Measurements from ENCODE around the gene PITRM1.
"Not testable (repeated sequence)": the region's sequence is repeated elsewhere in the genome, so short reads cannot be mapped to it uniquely, and the experiment has no call there.

Gene PITRM1

DNA sequence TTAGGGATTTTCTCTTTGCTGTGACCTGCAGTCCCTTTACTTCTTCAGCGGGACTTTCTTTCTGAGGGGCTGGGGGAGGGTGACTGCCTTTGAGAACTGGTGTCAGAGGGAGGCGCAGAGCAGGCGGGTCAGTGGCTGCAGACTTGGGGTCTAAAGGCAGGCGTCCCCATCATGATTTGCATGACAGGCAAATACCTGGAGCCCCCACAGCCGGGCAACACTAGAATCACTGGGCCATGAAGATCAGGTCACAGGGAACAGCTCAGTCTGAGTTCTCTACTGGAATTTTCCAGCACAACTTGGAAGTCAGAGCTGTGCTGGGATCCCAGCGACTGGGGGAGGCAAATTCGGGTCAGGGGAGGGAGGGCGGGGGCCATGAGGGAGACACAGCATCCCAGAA lies 29.2 kb upstream of the PITRM1 start:
- H3K27ac ChIP-seq: no peak overlapping the region
- H3K4me3 ChIP-seq: no peak overlapping the region

DNA sequence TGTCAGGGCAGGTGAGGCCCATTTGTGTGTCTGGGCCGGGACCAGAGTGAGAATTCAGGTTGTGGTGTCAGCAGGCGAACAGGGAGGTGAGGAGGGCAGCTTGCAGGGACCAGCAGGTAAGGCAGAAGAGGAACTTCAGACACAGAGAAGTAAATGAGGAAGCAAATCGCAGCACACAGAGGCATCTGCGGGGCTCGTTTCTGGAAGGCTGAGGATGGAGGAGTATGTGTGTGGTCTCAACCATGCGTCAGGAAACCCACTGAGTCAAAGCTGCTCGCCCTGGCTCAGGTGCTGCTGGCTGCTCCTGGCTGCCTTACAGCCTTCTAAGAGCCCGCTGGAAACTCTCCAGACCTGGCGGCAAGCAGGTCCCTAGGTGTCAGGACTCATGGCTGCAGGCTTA lies 26.9 kb upstream of the PITRM1 start:
- Histone ChIP-seq H3K4me3 (no peak overlapping the region), H3K27ac (no peak overlapping the region)

DNA sequence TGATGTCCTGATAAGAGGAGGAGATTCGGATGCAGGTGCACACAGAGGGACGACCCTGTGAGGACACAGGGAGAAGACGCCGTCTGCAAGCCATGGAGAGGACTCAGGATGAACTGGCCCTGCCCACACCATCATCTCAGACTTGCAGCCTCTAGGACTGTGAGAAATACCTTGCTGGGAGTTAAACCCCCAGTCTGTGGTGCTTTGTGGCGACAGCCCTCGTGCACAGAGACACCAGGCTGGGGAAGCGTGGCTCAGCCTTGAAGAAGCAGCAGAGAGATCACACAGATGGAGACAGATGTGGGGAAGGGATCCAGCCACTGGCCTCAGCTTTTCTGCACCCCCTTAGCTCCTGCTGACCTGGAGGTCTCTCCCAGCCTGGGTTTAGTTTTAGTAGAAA lies 26.3 kb upstream of the PITRM1 start:
- no peak overlapping the region for H3K27ac ChIP-seq
- H3K4me3 ChIP-seq: no peak overlapping the region

DNA sequence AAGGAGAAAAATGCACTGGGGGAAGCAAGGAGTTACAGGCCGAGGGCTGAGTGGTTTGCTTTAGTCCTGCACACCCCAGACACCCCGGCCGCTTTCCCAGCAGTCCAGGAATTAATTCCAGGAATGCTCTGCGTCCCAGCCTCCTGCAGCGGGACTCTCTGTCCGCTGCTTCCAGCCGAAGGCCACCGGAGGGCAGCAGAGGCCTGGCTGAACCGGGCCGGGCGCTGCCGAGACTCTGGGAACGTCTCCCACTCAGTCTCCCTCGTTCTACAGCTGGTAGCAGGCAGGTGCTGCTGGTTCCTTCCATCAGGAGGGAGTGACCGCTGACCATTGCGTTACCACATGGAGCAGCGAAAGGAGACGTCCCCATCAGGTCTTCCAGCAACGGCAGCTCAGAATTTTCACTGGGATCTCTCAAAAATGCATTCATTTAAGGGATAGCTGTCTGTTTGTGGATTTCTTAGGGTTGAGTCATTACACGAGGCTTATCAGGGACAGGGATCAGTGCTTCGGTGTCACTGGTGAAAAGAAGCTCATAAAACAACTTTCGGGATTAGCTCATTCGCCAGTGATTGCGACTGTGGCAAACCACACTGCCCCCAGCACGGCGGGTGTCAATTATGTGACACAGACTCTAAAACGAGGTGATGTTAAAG lies 24.9 kb upstream of the PITRM1 start:
- Histone ChIP-seq H3K4me3 (peak overlapping the region in 2 of 7 experiments; percentile 8 to 17), H3K27ac (peak overlapping the region in 7 of 21 experiments; percentile 9 to 75 (median 54))

DNA sequence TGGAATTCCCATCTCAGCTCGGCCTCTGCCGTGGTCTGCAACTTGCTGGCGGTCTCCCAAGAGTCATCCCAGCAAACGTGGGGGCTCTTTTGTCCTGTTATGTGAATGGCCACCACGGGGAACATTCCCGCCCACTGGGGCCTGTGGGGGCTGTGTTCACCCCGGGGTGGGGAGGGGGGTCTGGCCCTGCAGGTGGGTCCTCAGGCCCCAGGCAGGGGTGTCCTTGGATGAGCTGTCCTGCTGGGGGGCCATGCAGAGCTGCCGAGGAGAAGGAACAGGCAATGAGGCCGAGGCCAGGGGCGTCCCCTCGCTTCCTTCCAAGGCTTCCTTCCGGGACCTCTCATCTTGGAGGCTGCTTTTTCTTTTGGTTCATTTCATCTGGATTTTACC lies 24.4 kb upstream of the PITRM1 start:
- Histone ChIP-seq H3K27ac (peak overlapping the region in 8 of 21 experiments; percentile 9 to 75 (median 57)), H3K4me3 (peak overlapping the region in 1 of 7 experiments; percentile 8)

DNA sequence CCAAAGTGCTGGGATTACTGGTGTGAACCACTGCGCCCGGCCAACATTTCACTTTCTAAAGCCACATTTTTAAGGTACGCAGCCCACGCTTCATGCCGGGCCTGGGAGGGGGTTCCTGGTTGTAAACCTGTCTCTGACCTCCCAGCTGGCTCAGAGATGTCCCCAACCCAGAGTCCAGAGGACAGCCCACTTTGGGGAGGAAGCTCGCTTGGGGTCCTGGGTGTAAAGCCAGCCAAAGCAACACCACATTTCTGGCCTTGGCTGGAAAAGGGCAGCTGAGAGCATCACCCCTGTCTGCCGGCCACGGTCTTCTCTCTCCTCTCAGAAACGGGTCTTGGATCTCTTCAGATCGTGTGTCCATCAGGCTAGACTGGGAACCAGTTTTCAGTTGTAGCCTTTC lies 23.9 kb upstream of the PITRM1 start:
- Histone ChIP-seq H3K27ac (peak overlapping the region in 5 of 21 experiments; percentile 9 to 75 (median 60)), H3K4me3 (no peak overlapping the region)

DNA sequence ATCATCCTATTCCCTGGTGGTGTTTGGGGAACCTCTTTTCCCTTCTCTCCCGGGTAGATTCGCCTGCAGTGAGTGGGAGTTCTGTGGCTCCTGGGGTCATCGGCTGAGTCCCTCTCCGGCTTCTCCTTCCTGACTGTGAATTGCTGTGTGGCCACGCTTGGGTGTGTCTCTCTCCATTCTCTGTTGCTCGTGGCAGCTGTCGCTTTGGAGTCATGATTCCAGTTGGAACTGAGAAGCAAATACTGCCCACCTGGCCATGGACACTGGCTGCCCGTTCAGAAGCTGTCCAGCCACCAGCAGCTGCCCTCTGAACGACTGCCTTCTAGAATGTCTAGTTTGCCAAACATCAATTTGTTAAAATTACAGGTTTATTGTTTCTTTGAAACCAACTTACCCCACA lies 23.1 kb upstream of the PITRM1 start:
- Histone ChIP-seq H3K4me3 (no peak overlapping the region), H3K27ac (no peak overlapping the region)

DNA sequence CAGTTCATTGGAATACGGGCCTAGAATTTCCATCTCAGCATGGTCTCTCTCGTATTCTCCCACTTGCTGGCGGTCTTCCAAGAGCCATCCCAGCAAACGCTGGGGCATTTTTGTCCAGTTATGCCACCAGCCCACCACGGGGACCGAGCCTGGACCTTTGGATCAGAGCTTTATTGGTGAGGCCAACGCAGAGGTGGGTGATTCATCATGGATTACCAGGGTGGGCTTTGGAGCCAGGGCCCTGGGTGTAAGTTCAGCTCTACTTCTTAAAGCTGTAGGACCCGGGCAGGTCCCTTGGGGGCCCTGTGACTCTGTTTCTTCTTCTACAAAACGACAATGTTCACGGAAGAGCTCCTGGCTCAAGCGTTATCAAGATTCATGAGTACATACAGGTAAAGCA lies 22.7 kb upstream of the PITRM1 start:
- Histone ChIP-seq H3K27ac (no peak overlapping the region), H3K4me3 (no peak overlapping the region)

DNA sequence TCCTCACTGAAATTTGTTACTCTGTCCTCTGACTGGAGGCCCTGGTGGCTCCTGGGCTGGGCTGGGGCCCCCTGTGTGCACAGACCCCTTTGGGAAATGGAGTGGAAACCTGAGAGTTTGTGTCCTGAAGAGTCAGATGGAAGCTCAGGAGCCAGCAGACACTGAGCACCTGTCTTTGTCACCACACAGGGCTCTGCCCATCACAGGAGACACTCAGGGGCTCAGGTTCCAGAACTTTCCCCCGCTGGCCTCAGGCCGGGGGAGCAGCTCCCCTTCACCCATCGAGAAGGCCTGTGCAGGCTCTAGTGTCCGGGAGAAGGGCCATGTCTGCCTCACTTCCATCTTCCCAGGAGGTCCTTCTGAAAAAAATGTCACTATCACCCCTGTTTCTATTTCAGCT lies 22.3 kb upstream of the PITRM1 start:
- H3K4me3 ChIP-seq: no peak overlapping the region
- H3K27ac ChIP-seq: no peak overlapping the region

DNA sequence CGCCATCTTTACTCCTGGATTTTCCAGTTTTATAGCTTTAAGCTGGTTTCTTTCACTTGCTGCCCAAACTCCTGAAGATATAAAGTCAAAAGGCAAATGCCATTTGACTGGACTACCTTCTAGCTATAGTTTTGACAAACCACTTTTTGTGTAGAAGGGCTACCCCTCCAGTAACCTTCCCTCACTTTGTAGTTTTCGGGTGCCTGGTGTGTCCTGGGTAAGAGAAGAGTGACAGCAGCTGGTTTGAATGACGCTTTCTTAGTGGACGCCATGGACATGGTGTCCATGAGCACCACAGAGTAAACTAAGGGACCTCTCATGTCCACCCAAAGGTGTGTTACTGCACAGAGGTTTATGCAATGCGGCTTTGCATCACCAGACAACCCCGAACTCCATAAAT lies 21.2 kb upstream of the PITRM1 start:
- no peak overlapping the region for H3K27ac ChIP-seq
- no peak overlapping the region for H3K4me3 ChIP-seq

DNA sequence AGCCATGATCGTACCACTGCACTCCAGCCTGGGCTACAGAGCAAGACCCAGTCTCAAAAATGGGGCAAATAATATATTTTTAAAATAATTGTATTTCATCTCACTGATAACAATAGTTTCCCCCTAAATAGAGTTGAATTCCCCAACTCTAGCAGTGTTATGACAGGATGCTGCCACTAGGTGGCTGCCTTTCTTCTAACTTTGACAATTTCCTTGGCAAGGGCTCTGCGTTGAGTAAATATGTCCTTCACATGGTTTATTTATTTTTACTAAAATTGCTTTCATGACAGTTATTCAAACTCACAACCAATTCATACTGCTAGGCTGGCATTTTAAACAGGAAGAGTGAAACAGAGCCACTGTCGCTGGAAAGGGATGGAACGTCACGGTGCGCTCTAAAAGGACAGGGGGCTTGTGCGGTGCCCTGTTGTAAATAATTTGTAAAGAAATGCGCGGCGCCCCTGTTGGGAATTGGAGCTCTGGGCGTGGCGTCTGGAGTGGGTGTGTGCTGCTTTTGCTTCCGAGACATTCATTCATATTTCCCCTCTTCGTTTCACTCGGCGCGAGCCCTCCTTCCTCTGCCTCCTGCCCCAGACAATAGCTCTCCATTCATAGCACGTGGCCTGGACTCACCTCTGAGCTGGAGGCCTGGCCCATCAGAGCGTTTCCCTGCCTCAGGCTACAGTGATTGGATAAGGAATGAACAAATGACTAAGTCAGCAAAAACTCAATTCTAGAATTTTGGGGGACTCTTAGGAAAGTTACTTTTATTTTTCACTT lies 20.5 kb upstream of the PITRM1 start:
- H3K27ac ChIP-seq: peak overlapping the region in 5 of 21 experiments; percentile 8 to 48 (median 27)
- H3K4me3 ChIP-seq: peak overlapping the region in 2 of 7 experiments; percentile 11 to 12

DNA sequence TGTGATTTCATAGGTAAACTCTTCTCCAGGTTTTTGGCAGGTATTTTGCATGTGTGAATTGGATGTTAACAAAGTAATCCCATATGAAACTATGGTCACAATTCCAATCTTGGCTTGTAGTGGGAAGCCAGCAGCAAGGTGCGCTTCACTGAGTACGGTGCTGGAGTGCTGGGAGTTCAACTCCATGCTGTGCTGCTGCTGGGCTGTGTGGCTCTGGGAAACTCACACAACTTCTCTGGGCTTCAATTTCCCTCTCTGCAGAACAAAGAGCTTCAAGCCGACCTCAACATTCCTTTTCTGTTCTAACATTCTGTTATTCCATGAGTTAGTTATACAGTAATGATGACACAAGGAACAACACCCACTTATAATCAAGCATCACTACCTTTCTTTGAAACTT lies 18.2 kb upstream of the PITRM1 start:
- no peak overlapping the region for H3K4me3 ChIP-seq
- no peak overlapping the region for H3K27ac ChIP-seq

DNA sequence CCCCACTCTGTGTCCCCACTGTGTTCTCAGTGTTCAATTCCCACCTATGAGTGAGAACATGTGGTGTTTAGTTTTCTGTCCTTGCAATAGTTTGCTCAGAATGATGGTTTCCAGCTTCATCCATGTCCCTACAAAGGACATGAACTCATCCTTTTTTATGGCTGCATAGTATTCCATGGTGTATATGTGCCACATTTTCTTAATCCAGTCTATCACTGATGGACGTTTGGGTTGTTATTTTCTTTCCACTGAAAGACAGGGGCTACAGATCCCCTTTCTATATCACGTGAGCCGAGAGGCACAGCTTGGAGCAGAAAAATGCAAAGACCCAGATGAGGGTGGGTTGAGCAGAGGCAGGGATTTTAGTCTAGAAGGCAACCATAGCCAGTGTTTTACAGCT lies 14.6 kb upstream of the PITRM1 start:
- H3K27ac ChIP-seq, H3K4me3 ChIP-seq: not testable (repeated sequence)

DNA sequence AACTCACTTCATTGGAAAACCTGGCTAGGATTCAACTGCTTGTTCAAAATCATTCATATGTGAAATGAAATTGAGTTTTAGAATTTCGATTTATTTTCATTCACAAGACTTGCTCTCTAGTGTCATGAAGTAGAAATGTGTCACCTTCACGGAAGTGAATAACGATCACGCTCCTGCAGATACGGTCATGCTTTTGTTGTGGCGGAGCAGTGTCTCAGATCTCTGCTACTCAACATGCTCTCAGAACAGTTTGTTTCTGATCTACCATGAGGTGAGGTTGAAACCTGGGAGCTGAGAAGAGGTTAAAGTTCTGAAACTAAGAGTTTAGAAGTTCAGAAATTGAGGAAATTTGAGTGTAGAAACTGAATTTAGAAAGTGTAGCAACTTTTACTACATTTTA lies 13.8 kb upstream of the PITRM1 start:
- H3K27ac ChIP-seq: no peak overlapping the region
- H3K4me3 ChIP-seq: no peak overlapping the region

DNA sequence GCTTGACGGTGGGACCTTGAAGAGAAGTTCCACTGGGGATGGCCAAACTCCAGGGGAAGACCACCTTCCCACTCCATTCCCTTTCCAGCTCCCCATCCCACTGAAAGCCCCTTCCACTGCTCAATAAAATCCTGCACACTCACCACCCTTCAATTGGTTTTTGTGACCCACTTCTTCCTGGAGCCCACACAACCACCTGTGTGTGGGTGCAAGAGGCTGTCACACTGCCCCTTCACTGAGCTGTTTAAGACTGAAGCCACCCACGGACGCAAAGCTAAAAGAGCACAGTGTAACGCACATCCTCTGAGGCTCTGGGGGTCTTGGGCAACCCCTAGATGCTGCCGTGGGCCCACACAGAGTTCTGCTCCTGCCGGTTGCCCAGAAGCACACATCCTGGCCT lies 12.8 kb upstream of the PITRM1 start:
- H3K27ac ChIP-seq: no peak overlapping the region
- no peak overlapping the region for H3K4me3 ChIP-seq

DNA sequence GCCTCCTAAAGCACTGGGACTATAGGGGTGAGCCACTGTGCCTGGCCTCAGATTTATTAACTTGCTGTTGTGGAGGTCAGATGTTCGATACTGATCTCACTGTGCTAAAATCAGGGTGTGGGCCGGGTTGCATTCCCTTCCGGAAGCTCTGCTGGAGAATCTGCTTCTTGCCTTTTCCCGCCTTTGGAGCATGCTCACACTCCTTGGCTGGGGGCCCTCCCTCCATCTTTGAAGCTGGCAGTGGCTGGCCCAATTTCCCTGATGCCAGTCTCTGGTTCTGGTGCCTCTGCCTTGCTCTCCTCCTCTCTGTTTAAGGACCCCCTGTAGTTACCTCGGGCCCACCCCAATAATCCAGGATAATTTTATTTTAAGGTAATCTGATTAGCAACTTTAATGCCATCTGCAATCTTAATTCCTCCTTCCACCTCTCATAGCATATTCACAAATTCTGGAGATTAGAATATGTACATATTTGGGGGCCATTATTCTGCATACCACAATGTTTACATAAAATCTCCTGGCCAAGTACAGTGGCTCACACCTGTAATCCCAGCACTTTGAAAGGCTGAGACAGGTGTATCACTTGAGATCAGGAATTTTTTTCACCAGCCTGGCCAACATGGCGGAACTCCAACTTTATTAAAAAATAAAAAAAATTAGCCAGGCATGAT lies 7.9 kb upstream of the PITRM1 start:
- peak overlapping the region in 1 of 21 experiments; percentile 11 for H3K27ac ChIP-seq

DNA sequence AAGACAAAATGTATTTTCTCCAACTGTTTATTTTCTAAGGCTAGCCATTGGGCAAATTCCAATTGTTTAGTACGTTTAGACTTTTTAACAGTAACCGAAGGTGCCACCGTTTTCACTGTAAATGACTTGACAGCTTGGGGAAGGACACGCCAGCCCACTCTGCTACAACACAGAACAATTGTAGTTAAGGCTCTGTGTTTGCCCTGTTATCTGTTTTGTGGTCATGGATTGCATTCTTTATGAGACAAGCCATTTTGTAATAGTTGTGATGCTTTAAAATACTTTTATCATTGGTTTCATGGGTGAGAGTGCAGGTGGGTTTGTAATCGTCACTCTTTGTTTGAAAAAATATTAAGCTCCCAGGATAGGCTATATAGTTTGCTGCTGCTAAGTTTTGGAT lies 6.6 kb upstream of the PITRM1 start:
- H3K4me3 ChIP-seq: no peak overlapping the region
- peak overlapping the region in 1 of 21 experiments; percentile 25 for H3K27ac ChIP-seq

More for the DNA sequence above, 7.9 kb upstream of the PITRM1 start:
- H3K4me3 ChIP-seq: no peak overlapping the region

DNA sequence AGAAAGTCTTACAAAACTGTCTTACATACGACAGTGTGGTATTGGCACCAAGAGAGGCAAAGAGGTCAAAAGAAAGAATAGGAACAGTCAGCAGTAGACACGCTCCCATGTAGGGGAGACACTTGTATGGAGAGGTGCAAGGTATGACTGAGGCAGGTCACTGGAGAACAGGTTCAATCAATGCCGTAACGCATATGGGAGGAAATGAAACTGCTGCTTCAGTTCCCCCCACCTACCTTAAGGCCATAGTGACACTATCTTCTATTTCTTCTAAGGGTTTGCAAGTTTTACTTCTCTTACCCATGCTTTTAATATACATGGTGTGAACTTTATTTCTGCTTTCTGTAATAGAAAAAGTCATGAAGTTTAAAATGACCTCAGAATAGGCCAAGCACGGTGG lies 5.5 kb upstream of the PITRM1 start:
- no peak overlapping the region for H3K27ac ChIP-seq

DNA sequence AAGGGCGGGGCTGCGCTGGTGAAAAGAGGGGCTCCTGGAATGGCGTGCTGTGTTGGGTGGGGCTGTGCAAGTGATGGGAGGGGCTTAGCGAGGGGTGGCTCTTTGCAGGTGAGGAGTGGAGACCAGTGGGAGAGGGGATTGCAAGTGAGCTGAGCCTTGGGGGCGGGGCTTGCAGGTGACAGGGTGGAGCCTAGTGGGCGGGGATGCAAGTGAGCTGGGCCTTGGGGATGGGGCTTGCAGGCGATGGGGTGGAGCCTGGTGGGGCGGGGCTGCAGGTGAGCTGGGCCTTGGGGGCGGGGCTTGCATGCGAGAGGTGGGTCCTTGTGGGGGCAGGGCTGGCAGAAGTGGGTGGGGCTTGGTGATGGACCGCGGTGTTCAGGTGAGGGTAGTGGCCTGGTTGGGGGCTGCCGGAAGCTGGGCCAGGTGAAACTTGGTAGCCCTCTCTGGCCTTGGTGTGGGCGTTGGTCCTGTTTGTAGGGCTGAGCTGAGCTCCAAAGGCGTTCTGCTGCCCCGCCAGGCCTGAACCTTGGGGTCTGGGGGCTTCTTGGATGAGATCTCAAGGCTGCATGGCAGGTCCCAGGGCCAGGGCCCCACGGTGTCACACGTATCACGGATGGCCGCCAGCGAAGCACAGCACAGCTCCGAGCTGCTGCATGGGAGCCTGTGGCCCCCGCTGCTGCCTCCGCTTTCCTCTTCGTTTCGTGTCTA lies 743 bp upstream of the PITRM1 start:
- Histone ChIP-seq H3K27ac (peak overlapping the region in 2 of 21 experiments; percentile 2 to 33), H3K4me3 (peak overlapping the region in 6 of 7 experiments; percentile 21 to 91 (median 82))

More for the DNA sequence above, 5.5 kb upstream of the PITRM1 start:
- no peak overlapping the region for H3K4me3 ChIP-seq

DNA sequence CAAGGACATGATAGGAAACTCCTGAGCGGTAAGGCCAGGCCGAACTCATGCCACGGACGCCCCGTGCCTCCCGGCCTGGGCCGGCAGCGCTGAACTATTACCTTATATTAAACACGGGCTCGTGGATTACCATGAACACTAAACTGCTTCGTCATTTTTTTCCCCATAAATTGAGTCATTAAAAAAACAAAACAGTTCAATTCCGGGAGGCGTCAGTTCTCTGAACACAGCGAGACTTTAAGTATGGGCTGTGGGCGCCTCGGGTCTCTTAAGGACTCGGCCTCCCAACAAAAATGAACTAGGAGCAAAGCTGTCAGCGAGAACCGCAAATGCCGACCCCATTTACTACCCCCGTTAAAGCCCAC lies 519 bp downstream of the PITRM1 start:
- peak overlapping the region; percentile 52 to 98 (median 89) for H3K27ac ChIP-seq
- H3K4me3 ChIP-seq: peak overlapping the region; percentile 56 to 91 (median 84)
